Stimulated activated CD8-positive, alpha-beta memory T cell treated with anti-CD3 and anti-CD28 coated beads, Interleukin-12 subunit alpha, Interleukin-12 subunit beta, amount 100 ng/mL, for 24 hours (primary cell): Measurements from ENCODE around the gene LCA5.
"Not testable (repeated sequence)": the region's sequence is repeated elsewhere in the genome, so short reads cannot be mapped to it uniquely, and the experiment has no call there.

Source experiments
- DNase-seq: peaks from one replicate; pipeline ENCODE4 v3.0.0-alpha.2; 2020; ENCODE audit errors: extremely low read depth

Gene LCA5

DNA sequence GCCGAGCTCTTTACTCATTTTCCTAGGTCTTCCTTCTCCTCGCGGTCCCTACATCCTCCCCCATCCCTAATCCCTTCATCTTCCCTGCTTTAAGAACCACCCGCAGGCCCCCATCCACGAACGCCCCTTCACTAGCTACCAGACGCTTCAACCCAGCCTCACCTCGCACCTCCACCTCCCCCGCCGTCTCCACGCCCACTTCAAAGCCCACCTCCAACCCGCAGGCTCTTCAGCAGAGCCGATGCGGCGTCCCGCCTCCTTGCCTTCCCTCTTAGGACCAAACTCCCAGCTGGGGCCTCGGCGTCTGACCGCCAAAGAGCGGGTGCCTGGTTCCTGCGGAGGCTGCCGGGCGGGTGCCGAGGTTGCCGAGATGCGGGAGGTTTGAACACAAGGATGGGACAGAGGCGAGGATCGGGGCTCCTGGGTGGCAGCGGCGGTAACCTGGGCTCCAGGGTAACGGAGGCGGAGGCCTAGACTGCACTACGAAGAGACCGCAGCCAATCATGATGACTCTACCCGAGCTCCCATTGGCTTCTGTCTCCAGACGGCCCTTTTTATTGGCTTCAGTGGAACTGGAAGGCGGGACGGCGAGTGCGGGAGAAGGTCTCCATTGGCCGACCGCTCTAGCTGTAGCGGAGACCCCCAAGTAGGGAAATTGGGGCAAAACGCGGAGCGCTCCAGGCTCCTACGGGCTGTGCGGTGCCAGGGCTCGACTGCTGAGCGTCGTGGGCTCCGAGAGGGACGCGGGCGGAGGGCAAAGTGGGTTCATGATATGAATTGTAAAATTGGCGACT is at the start of gene LCA5:
Gene LCA5, minus strand, starts transcription at position 477 of the 794 bp plus-strand sequence. CDS start 18,536 bp downstream, outside the sequence.
- DNase-seq: peak; percentile 57

DNA sequence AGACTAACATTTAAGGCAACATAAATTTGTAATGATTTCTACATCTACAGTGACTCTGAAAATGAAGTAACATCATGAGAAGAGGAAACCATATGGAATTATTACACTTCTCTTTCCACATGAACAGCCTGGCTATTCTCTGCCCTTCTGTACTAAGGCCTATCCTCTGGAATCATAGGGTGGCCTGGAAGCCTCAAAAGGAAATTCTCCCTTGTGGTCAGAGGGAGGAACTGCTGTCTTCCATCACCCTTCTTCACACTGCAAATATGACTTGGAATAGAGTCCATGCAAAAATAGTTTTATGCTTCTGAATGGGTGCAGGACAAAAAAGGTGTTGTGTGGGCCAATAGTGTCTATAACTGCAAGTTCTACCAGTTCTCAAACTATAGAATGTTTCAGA is 49.3 kb upstream of the LCA5 start:
- DNase-seq: no peak

DNA sequence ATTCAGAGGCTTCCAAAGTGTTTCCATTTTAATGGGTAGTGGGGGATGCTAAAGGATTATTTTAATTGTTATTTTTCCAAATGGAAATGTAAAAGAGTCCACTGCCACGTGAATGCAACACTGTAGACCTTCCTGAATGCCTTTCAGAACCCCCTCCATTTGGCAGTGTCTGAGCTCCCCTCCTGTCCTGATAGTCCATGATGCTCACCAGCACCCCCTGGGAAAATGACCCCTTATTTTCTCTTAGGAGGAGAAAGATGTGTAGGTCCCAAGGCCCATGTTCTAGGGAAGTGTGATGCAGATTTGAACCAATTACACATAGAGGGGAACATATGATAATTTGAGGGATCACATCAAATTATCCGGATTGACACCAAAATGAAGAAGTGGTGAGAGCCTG is 47.1 kb upstream of the LCA5 start:
- no peak for DNase-seq

DNA sequence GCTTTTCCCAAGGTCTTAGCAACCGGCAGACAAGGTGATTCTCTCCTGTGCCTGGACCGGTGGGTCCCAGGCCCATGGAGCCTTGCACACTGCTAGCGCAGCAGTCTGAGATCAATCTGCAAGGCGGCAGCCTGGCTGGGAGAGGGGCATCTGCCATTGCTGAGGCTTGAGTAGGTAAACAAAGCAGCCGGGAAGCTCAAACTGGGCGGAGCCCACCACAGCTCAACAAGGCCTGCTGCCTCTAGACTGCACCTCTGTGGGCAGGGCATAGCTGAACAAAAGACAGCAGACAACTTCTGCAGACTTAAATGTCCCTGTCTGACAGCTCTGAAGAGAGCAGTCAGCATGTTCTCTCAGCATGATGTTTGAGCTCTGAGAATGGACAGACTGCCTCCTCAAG is 40.7 kb upstream of the LCA5 start:
- DNase-seq: not testable (repeated sequence)

DNA sequence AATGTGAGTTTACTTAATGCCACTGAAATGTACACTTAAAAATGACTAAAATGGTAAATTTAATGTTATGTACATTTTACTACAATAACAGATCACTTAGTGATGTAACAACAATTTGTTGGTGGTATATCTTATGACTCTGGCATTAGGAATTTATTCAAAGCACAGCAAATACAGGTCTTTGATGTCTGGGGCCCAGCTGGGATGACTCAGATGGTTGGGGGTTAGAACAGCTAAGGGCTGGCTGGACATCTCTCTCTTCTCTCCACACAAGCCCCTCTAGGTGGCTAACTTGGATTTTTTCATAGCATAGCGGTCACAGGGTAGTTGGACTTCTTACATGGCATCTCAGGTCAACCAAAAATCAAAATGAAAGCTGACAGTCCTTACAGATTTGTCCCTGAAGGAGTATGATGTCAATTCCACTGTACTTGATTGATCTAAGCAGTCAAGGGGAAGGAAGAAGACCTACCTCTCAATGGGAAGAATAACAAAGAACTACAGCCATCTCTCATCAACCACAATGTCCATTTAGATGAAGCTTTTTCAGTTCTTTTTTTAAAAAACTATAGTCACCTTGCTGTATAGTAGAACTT is 37.5 kb upstream of the LCA5 start:
- DNase-seq: no peak

DNA sequence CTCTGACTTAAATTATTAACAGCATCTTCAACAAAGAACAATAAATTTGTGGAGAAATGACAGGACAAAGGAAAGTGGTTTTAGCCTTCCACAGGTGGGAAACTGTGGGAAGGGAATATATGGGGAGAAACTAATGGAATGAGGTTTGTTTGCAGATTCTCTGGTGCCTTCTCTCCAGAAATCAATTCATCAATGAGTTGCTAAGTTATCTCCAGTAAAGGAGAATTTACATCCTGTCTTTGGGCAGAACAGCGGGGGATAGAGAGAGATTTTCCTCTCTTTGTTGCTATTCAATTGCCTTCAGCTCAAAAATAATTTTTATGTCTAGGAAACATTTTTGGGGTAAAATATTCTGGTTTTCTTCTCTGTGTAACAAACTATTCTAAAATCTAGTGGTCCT is 36.9 kb upstream of the LCA5 start:
- no peak for DNase-seq

DNA sequence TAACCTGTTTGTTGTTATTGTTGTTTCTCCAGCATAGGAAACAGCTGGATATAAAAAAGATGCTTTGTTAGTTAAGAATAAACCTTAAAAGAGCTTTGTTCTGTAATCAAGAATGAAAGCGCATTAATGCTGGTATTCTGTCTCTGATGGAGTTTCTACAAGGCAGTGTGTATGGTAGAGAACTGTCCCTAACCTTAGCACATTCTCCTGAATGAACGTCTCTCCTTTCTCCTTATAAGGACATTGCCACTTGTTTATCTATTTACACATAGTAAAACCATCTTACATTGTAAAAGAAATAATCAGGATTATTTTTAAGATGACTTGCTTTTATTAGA is 33.8 kb upstream of the LCA5 start:
- no peak for DNase-seq

DNA sequence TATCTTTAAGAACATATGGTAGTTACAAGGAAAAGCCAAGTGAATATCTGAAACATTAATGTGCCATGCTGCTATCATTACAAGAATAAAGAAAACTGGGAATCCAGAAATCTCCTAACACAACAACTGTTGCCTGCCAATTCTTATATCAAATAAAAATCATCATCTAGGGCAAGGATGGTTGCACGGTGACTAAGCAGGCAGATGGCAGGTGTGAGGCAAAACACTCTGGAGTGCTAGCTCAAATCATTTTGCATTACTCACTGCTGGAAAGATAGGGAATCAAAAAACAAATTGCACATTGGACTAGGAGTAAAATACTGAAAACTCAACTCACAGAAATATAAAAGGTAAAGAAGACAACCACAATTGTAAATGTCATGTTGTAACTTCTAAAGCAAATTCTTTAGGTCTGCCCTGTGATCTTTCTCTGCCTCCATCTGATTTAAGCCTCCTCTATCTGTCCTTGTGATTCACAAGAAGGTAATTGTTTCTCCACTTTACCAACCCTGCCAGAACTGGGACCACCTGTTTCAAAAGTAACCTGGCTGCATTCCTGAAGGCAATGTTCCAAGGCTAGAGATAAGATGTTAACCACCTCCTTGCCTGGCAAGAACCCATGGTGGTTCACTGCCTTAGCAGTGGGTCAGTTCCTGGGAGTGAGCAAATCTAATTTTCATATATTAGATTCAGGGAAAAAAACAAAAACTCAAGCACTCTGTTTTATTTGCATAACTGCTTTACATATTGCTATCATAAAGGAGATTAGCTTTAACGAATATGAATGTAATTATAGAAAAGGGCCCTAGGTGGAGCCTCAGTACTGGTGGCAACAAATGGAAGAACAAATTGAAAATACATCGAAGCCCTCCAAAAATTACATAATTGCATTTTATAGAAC is 33.1 kb upstream of the LCA5 start:
- no peak for DNase-seq

DNA sequence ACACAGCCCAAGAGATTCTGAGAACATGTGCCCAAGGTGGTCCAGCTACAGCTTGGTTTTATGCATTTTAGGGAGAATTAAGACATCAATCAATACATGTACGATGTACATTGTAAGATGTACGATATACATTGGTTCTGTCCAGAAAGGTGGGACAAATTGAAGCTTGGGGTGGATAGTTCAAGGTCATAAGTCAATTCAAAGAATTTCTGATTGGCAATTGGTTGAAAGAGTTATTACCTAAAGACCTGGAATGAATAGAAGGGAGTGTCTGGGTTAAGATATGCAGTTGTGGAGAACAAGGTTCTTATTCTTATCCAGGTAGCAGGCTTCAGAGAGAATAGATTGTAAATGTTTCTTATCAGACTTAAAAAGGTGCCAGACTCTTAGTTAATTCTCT is 31.8 kb upstream of the LCA5 start:
- no peak for DNase-seq

DNA sequence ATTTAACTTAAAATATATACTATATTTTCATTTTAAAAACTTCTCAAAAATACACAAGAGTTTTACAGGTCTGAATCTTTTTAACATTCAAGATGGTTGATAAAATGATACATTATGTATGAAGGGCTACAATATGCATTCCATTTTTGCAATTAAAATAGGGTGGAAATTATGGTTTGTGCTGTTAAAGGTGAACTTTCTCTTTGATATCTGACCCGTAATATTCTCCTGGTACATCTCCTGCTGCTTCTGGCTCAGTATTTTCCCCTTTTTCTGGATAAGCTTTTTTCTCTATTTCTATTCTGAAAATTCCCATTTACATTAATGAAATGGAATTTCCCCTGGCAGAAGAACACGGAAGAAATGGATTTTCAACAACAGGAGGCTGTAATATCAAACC is 27.4 kb upstream of the LCA5 start:
- DNase-seq: no peak

DNA sequence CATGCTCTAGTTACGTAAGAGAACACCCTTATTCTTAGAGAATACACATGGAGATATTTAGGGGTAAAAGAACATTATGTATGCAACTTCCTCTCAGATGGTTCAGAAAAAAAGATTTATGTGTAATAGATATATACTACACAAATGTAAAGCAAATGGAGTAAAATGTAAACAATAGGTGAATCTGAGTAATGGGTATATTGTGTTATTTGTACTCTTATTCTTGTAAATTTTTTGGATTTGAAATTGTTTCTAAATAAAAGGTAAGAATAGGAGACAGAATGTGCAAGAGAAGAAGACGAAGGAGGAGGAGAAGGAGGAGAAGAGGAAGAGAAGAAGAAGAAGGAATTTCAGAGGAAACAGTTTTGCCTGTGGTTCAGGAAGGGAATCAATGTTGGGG is 22.5 kb upstream of the LCA5 start:
- no peak for DNase-seq

DNA sequence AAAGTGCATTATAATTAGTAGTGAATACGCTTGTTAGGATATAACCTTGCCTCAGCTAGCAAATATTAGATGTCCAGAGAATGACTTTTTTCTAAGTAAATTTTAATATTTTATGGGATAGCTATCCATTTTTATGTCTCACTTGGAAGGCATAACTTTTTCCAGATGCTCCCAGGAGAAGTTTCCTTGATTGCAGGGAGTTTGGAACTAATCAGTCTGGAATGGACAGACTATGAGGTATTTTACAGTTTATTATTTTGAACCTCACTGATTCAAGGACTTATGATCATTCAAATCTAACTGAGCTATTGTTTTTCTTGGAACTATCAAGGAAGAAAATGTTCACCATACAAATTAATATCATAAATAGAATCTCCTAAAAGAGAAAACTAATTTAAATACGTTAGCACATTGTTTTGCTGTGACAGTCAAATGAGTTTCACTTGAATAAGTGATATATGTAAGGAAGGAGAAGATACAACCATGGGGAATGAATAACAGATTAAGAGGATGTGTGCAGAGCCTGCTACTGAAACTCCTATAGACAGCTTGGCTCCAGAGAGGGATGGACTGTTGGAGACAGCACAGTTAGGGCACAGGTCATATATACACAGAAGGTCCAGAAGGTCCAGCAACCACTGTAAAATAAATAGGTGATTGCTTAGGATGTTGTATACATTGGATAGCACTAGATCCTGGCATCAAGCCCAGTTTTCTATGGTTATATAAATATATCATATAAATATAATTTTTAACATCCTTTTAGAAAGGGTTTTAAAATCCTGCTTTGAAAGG is 20.6 kb upstream of the LCA5 start:
- no peak for DNase-seq

DNA sequence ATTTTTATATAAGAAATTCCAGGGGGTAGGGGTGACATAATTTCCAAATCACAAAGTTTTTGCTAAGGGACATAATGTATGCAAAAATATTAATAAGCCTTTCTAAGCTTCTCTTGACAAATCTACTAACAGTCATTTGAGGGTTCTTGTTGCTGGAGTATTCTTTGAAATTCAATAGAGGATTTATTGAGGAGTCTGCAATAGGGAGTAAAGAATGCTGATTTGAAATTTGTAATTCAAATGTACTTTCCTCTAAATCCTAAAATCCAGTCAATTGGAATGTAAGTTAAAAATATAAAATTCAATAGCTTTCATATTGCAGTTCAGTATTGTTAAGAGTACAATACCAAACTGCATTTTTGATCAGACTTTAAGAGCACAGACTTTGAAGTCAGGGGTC is 17.1 kb upstream of the LCA5 start:
- no peak for DNase-seq

DNA sequence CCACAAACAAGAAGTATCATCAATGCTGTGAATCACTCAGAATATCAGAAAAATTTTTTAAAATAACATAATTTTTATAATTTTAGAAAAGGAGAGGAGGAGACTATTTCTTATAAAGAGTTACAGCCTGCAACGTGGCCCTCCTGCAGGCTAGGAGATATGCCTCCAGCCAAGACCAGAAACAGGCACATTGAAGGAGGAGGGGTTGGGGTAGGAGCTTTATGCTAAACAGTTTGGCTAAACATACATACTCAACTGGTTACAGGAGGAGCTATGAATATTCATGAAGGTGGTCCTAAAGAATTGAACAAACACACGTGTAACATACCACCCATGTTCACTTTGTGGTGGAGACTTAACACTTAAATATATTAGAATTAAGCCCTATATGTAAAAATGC is 14.2 kb upstream of the LCA5 start:
- no peak for DNase-seq

DNA sequence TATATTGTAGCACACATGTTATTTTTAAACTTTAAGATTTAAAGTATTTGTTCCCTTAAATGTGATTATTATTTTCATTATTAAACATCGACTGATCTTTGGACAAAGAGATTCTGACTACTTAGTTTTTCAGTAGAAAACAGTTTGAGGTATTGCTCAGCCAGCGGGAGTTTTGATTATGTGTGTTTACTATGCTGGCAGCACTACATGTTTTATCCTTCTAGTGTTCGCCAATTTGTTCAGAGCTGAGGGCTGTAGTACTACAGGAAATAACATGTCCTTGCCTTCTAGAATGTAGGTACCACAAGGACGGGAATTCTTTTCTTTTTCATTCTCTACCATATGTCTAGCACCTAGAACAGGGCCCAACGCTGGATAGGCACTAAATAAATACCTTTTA is 11.1 kb upstream of the LCA5 start:
- no peak for DNase-seq

DNA sequence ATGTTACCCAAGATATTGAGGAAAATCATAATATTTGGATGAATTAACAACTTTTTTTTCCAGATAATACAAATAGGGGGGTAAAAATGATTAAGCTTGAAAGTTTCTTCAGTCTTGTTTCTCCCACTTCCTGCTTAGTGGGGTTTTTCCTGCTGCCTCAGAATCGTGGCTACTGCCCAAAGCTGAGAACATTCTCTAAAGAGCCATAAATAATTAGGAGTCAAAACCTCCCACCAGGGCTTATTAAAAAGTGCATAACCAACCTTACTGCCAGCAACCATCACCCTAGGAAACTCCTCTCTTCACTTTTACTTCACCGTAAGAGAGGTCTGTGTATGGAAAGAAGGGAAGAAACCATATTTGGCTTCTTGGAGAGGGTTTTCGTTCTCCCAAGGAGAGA is 9.0 kb upstream of the LCA5 start:
- no peak for DNase-seq

DNA sequence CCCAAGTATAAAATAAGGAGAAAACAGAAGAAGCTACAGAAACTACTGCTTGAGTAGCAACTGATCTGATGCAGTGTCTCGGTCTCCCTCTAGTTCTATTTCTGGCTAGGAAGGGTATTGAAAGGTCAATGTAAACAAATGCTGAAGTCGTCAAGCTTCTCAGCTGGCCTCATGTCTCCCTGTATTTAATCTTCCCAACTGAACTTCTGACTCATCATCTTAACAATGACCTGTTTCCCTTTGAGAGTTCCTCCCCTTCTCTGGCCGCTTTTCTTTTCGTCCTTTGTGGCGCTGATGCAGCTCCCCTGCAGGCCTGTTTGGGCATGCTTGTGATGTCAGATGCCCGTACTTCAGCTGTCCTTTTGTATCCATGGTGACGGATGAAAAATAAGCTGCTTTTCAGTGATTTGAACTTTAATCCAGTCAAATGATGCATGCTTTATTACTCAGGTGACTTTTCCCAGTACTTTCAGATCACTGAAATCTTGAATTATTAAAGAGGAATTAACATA is 7.8 kb upstream of the LCA5 start:
- no peak for DNase-seq

DNA sequence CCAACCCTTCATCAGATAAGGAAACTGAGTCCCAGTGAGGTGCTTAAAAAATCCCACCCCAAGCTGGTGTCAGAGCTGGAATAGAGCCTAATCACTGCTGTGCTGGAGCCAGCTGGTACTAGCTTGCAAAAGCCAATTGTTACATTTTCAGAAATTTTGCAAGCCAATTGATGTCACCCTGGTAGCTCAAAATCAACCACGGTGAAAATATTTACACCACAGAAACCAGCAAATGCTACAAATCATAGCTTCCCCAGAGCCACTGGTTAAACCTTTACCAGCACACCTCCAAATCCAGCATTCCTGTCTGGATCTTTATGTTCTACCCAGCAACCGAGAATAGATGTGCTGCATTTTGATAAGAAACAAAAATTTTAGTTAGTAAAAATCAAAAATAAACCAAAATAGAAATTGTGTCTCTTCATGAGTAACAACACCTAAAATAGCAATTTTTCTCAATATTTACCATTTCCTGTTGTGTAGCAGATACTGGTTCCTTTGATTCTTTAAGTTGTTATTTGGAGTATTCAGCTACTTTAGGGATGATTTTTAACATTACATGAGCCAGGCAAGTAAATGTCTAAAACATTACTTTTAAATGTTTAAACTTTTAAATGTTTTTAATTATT is 7.2 kb upstream of the LCA5 start:
- no peak for DNase-seq

DNA sequence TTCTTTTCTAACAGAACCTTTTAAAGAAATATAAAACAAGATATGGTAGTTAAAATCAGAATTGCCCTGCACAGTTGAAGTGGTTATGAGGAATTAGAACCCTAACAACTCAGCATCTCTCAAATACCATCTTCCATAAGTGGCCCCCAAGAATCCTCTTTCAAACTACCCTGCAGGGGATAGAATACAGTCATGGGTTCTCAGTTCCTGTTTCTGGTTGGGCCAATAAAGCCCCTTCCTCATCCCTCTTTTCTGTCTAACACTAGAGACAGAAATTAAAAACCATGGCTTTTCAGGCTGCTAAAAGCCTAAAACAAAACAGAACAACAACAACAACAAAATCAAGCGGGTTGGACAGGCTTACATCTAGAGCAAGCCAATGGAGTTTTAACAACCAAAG is 6.7 kb upstream of the LCA5 start:
- DNase-seq: no peak

DNA sequence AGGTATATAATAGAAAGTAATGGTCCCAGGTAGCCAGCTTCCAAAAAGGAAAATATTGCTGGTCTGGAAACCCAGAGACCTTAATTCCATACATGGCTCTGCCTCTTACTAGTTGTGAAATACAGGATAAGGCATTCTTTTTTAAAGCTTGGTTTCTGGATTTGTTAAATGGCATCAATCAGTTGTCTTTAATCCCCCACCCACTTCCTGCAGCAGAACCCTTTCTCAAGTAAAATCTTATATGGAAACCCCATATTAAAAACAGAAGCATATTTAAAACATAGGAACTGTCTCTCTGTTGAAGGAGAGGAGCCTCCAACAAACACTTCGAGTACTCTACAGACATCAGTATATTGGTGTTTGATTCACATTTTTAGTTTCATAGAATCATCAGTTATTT is 6.2 kb upstream of the LCA5 start:
- DNase-seq: no peak
